Retina (tissue), 1 donor: ENCODE results near the gene MIB1.
"Not testable (repeated sequence)": the region's sequence is repeated elsewhere in the genome, so short reads cannot be mapped to it uniquely, and the experiment has no call there.

Experiments used
- DNase-seq: peaks from one replicate; pipeline ENCODE4 v3.0.0-alpha.2; 2016

The MIB1 gene

DNA sequence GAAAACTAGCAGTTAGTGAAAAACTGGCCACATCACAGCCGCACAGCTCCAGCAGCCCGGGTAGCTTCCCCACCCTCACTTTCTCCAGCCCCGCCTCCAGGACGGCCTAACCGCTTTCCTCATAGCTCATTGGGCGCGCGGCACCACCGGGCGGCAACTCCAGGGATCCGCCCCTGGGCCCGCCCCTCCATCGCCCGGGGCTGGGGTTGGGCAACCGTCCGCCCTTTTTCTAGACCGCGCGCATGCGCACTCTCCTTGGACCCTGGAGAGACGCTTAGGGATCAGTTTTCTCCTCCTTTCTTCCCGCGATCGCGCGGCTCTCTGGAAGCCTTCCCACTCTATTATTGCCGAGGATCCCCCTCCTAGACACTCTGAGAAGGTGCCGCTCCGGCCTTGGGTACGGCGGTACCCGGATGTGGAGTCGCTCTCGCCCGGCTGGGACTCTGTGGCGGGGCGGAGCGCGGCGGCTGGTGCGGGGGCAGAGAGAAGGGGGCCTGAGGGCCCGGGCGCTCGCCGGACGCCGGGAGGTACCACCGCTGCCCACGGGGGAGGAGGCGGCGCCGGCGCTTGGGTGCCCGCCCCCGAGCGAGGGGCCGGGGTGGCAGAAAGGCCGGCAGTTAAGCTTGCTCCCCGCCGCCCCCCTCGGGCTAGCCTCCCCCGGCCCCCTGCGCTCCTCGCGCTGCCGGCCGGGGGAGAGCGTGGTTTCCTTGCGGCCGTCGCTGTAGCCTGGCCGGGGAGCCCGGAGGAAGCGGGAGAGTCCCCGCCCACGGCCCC, at the start of gene MIB1:
Gene MIB1, plus strand, starts transcription at position 255 of the 774 bp plus-strand sequence. CDS start 792 bp downstream, outside the sequence.
- DNase-seq, result peak; percentile 99

DNA sequence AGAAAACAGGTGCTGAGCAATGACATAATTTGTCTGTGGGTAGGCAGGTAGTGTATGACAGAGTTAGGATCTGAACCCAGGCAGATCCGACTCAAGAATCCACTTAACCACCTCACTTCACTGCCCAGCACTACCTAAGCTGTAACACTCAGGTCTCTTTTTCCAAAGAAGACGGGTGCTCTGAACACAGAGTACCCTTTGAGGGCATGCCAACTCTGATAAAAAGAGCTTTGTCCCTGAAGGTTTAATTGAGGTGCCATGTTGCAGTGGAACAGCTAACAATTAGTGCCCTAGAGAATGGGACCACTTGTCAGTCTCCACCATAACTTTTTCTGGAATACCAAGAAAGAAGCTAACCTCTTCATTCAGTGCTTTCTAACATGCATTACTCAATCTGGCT, 47.3 kb upstream of the MIB1 start:
- DNase-seq, result no peak

GRCh38 chr18:21700528-21701075, 40.0 kb upstream of the MIB1 start:
- DNase-seq, result no peak

- DNase-seq, result no peak
These were observed 39.0 kb upstream of the MIB1 start for GRCh38 chr18:21701621-21702020.

- DNase-seq, result no peak
These were observed 38.0 kb upstream of the MIB1 start for GRCh38 chr18:21702602-21703001.

GRCh38 chr18:21703241-21703820, 37.3 kb upstream of the MIB1 start:
- DNase-seq, result peak; percentile 66

- DNase-seq, result peak; percentile 93
These were observed 35.8 kb upstream of the MIB1 start, which contains the start of gene ABHD3 for GRCh38 chr18:21704603-21705364. TSS of gene ABHD3 (minus strand) at chr18:21704774. CDS start at chr18:21704665, 109 bp downstream.

DNA sequence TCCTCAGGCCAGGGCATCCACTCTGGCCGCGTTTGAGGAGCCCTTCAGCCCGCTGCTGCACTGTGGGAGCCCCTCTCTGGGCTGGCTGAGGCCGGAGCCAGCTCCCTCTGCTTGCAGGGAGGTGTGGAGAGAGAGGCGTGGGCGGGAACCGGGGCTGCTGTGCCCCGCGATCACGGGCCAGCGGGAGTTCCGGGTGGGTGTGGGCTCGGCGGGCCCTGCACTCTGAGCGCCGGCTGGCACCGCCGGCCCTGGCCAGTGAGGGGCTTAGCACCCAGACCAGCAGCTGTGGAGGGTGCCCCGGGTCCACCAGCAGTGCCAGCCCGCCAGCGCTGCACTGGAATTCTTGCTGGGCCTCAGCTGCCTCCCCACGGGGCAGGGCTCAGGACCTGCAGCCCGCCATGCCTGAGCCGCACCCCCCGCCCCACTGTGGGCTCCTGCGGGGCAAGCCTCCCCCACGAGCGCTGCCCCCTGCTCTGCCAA, 34.2 kb upstream of the MIB1 start:
- DNase-seq, result no peak

- not testable (repeated sequence) for DNase-seq
These were observed 33.5 kb upstream of the MIB1 start for GRCh38 chr18:21707130-21707529.

DNA sequence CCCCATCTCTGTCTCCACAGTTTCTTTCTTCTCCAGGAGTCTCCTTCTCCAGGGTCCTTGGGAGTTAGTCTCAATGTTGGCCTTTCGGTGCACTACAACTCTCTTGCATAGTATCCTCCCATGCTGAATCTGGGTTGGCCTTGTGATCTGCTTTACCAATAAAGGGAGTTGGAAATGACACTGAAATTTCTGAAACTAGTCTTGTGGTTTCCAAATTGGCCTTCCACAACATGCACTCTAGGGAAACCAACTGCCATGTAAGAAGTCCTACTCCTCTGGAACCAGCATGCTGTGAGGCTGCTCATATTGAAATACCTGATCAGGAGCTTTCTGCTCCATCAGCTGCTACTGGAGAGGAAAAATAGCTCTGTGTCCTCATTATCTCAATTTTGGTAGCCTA, 26.1 kb upstream of the MIB1 start:
- no peak for DNase-seq

DNA sequence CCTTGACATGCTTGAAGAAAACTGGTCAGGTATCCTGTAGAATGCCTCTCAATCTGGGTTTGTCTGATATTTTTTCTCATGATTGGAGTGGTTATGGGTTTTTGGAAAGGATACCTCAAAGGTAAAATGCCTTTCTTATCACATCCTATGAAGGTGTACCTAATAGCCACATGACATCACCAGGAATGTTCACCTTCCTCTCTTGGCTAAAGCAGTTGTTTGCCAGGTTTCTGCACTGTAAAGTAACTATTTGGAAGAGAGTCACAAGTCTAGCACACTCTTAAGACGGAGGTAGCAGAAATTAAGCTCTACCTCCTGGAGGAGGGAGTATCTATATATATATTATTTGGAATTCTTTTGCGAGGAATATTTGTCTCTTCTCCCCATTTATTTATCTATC, 17.9 kb upstream of the MIB1 start:
- DNase-seq, result no peak

DNA sequence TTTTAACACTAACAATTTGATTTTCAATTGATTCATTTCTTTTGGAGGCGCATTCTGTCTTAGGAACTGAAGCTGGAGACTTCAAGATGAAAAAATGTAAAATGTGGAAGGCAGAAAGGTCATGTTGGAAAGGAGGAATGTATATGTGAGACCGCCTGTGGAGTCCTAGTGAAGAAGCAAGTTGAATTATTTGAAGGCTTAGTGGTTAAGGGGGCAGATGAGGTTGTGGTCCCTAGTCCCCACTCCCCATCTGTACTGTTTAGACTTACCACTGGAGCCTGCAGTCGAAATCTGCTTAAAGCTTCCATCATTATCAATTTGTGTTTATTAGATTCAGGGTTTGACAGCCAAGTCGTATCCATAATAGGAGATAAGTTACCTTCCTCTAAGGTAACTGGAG, 15.4 kb upstream of the MIB1 start:
- DNase-seq, result no peak

DNA sequence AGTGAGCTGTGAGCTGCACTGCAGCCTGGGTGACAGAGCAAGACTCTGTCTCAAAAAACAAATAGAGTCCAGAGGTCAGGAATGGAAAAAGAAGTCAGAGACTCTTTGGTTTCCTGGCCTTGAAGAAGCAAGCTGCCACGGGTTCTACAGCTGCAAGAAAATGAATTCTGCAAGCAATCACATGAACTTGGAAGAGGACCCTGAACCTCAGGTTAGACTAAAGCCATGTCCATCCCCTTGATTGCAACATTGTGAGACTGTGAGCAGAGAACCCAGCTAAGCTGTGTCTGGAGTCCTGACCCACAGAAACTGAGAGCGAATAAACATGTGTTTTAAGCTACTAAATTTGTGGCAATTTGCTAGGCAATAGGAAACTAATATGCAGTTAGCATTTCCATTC, 12.9 kb upstream of the MIB1 start:
- no peak for DNase-seq

DNA sequence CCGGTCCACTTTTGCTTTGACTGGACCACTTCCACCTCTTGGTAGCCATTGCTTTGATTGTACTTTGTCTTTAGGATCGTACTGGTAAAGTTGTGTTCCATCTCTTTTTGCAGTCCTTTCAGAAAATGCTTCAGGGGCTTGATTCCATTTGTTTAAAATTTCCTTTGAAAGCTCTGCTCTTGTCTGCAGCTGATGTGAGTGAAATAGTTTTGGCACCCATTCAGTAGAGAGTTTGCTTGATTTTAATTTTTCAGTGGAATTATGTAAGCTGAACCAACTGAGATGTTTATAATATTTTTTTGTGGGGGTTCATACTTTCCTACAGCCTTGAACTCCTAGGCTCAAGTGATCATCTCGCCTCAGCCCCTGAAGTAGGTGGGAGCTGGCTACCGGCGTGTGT, 7.6 kb upstream of the MIB1 start:
- DNase-seq, result no peak

GRCh38 chr18:21735452-21736015, 5.1 kb upstream of the MIB1 start:
- DNase-seq, result no peak

- not testable (repeated sequence) for DNase-seq
These were observed 3.7 kb upstream of the MIB1 start for GRCh38 chr18:21736926-21737325.

- no peak for DNase-seq
These were observed 721 bp upstream of the MIB1 start for GRCh38 chr18:21739604-21740537.

DNA sequence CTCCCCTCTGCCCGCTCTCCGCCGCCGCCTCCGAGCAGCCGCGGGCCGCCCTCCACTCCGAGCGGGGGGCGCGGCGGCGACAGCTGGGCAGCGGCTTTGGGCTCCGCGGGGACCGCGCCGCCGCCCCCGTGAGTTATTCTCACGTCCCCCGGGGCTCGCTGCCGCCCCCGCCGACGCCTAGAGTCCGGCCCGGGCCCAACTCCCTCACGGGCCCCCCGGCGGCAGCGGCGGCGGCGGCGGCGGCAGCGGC, 645 bp downstream of the MIB1 start:
- no peak for DNase-seq

DNA sequence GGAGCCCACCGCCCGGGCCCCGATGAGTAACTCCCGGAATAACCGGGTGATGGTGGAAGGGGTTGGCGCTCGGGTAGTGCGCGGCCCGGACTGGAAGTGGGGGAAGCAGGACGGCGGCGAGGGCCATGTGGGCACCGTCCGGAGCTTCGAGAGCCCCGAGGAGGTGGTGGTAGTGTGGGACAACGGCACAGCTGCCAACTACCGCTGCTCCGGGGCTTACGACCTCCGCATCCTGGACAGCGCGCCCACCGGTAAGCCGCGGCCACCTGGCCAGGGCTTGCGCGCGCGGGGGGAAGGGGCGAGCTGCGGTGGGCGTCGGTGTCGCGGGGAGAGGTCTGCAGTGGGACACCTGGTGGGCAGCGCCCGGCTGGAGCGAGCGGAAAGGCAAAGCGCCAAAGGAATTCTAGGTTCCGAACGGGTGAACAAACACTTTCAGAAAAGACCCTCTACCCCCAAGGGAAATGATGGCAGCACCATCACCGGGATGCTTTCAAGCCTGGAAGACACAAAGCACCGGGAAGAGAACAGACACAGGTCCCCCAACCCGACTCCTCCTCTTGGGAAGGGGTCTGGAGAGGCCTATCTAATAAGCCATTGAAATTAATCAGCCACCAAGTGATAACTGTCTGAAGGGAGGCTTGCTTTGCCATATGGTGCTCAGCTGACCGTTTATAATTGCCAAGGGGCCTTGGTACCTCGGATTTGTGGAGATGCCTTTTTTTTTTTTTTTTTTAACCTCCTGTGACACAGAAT, 1.1 kb downstream of the MIB1 start:
- DNase-seq, result peak; percentile 80

GRCh38 chr18:21742315-21742687, 1.7 kb downstream of the MIB1 start:
- DNase-seq, result no peak

- no peak for DNase-seq
These were observed 2.7 kb downstream of the MIB1 start for GRCh38 chr18:21743166-21743832.
